Smooth muscle cell (in vitro differentiated cells): ENCODE measurements around the gene HDAC3. TPM values are rescaled to one million over a fixed set of nuclear protein-coding genes. Genes with fewer than 3 reads are reported as not detected.
A peak's percentile ranks its signal among the peaks of the same experiment; 100 is the strongest.

Experiments
- DNase-seq: peaks from one replicate; lab custom pipeline; 2025; ENCODE audit not compliant: unreplicated experiment; lab: John Stamatoyannopoulos, UW
- H2AFZ ChIP-seq: fragments of 200-600 bp; sonication (generic); 2 replicates; pipeline ENCODE4 v1.6.0; 2016; ENCODE audit warnings: antibody characterized with exemption, low read depth, mild to moderate bottlenecking
- H3F3A ChIP-seq: fragments of 200-600 bp; sonication (generic); 2 replicates; pipeline ENCODE4 v1.6.0; 2017; ENCODE audit warnings: antibody characterized with exemption, low read depth
- H3K27ac ChIP-seq: fragments of 200-600 bp; sonication (generic); 2 replicates; pipeline ENCODE4 v1.5.1; 2016; ENCODE audit warnings: low read depth, mild to moderate bottlenecking
- H3K27me3 ChIP-seq: fragments of 200-600 bp; sonication (generic); 2 replicates; pipeline ENCODE4 v1.6.1; 2016; ENCODE audit warnings: low read depth, mild to moderate bottlenecking
- H3K36me3 ChIP-seq: fragments of 200-600 bp; sonication (generic); 2 replicates; pipeline ENCODE4 v1.5.1; 2016; ENCODE audit warnings: low read depth
- H3K4me1 ChIP-seq: fragments of 200-600 bp; sonication (generic); 2 replicates; pipeline ENCODE4 v1.5.1; 2016; ENCODE audit warnings: low read depth
- H3K4me2 ChIP-seq: fragments of 200-600 bp; sonication (generic); 2 replicates; pipeline ENCODE4 v1.6.0; 2016; ENCODE audit warnings: mild to moderate bottlenecking
- H3K4me3 ChIP-seq: fragments of 200-600 bp; sonication (generic); 2 replicates; pipeline ENCODE4 v1.5.1; 2016; ENCODE audit warnings: mild to moderate bottlenecking
- H3K79me2 ChIP-seq: fragments of 200-600 bp; sonication (generic); 2 replicates; pipeline ENCODE4 v1.6.0; 2016; ENCODE audit warnings: low read depth, mild to moderate bottlenecking
- H3K9ac ChIP-seq: fragments of 200-600 bp; sonication (generic); 2 replicates; pipeline ENCODE4 v1.6.0; 2016; ENCODE audit warnings: low read depth
- H3K9me3 ChIP-seq: fragments of 200-600 bp; sonication (generic); replicated peaks from 2 replicates; pipeline ENCODE4 v1.5.1; 2016; ENCODE audit warnings: low read depth
- H4K20me1 ChIP-seq: fragments of 200-600 bp; sonication (generic); 2 replicates; pipeline ENCODE4 v1.6.0; 2016; ENCODE audit warnings: low read depth
- WGBS: methylation state at CpG from one replicate; pipeline ENCODE4 v1.1.7; 2016; ENCODE audit warnings: low lambda C conversion rate; 5-methylcytosine and 5-hydroxymethylcytosine counted together
- polyA plus RNA-seq: library from polyadenylated mRNA; unstranded; fragments of >200 nt; fragmentation: Nextera tagmentation; extraction: Ambion mirVana; gene quantifications from 2 replicates; pipeline ENCODE4 v1.2.1, GENCODE V29; 2016
- total RNA-seq: library from RNA; depleted of rRNA; stranded (reverse); fragments of >200 nt; gene quantifications from 2 replicates; pipeline ENCODE4 v1.2.3, GENCODE V29; 2014
- TF ChIP-seq, protein P1 (sequence below): fragments of 200-600 bp; sonication (generic); IDR thresholded peaks from 2 replicates; pipeline ENCODE4 v1.5.1; 2017; ENCODE audit warnings: borderline replicate concordance, mild to moderate bottlenecking, antibody characterized with exemption; ENCODE audit not compliant: insufficient read depth, poor library complexity, severe bottlenecking

HDAC3 gene
- total and polyA plus RNA-seq, 2 experiments from 2014 or later, result 50.2 to 66.9 TPM

- Histone ChIP-seq H3K36me3 (no peaks in the 10 kb centered on the region), H3K27me3 (no peaks in the 10 kb centered on the region), H3K27ac (peak within 1 kb of the TSS; percentile 90), H3K9ac (peak within 1 kb of the TSS; percentile 46), H3K4me1 (peaks cover 29% of the 10 kb centered on the region), H3K4me2 (peak within 1 kb of the TSS; percentile 76), H3K9me3 (no peaks in the 10 kb centered on the region), H3K79me2 (no peaks in the 10 kb centered on the region), H2AFZ (peak within 1 kb of the TSS; percentile 13), H3F3A (peaks cover 5% of the 10 kb centered on the region), H3K4me3 (peak within 1 kb of the TSS; percentile 45), H4K20me1 (no peaks in the 10 kb centered on the region)
- peak; percentile 86 for DNase-seq
- TF ChIP-seq, protein P1, sequence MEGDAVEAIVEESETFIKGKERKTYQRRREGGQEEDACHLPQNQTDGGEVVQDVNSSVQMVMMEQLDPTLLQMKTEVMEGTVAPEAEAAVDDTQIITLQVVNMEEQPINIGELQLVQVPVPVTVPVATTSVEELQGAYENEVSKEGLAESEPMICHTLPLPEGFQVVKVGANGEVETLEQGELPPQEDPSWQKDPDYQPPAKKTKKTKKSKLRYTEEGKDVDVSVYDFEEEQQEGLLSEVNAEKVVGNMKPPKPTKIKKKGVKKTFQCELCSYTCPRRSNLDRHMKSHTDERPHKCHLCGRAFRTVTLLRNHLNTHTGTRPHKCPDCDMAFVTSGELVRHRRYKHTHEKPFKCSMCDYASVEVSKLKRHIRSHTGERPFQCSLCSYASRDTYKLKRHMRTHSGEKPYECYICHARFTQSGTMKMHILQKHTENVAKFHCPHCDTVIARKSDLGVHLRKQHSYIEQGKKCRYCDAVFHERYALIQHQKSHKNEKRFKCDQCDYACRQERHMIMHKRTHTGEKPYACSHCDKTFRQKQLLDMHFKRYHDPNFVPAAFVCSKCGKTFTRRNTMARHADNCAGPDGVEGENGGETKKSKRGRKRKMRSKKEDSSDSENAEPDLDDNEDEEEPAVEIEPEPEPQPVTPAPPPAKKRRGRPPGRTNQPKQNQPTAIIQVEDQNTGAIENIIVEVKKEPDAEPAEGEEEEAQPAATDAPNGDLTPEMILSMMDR, result no peak
- WGBS, result 2% methylated on average over 42 of the region's 77 CpGs
These were observed 45.3 kb upstream of the HDAC3 start, which contains the start of gene ARAP3 for GRCh38 chr5:141681695-141682641. Gene ARAP3, minus strand, starts transcription at chr5:141682230. Its CDS starts 1,744 bp downstream, at chr5:141680486.

GRCh38 chr5:141681295-141681694, 44.6 kb upstream of the HDAC3 start:
- Histone ChIP-seq H3K36me3 (no peaks in the 10 kb centered on the region), H3K27me3 (no peaks in the 10 kb centered on the region), H3K27ac (peak overlapping the region; percentile 90), H3K9me3 (no peaks in the 10 kb centered on the region), H3K79me2 (no peaks in the 10 kb centered on the region), H3K4me1 (peaks cover 27% of the 10 kb centered on the region), H3K4me2 (peak overlapping the region; percentile 76), H3K9ac (peak overlapping the region; percentile 46), H3K4me3 (peak overlapping the region; percentile 45), H3F3A (peaks cover 5% of the 10 kb centered on the region), H4K20me1 (no peaks in the 10 kb centered on the region), H2AFZ (peak overlapping the region; percentile 13)
- 36% methylated on average over 2 of the region's 2 CpGs for WGBS
- TF ChIP-seq, protein P1, result no peak
- no peak for DNase-seq

GRCh38 chr5:141680751-141681201, 44.1 kb upstream of the HDAC3 start:
- TF ChIP-seq, protein P1, result no peak
- 14% methylated on average over 5 of the region's 6 CpGs for WGBS
- no peaks in the 10 kb centered on the region for H3K27me3 ChIP-seq
- H4K20me1 ChIP-seq, result no peaks in the 10 kb centered on the region
- peak overlapping the region; percentile 45 for H3K4me3 ChIP-seq
- H3F3A ChIP-seq, result peaks cover 5% of the 10 kb centered on the region
- H2AFZ ChIP-seq, result no peak overlapping the region
- peaks cover 27% of the 10 kb centered on the region for H3K4me1 ChIP-seq
- peak overlapping the region; percentile 46 for H3K9ac ChIP-seq
- DNase-seq, result no peak
- H3K36me3 ChIP-seq, result no peaks in the 10 kb centered on the region
- H3K27ac ChIP-seq, result peak overlapping the region; percentile 90
- peak overlapping the region; percentile 76 for H3K4me2 ChIP-seq
- H3K9me3 ChIP-seq, result no peaks in the 10 kb centered on the region
- no peaks in the 10 kb centered on the region for H3K79me2 ChIP-seq
